Measurements from ENCODE around the gene RPL7A.

GRCh38 chr9:133305731-133306130 lies 42.3 kb upstream of the RPL7A start:
- TF ChIP-seq CTCF (IDR thresholded peaks at IDR 0.05) = no peak
- no peak for TF ChIP-seq MAX (CRISPR knock-in tag; IDR thresholded peaks at IDR 0.05)
- no peak for TF ChIP-seq FOXP4 (CRISPR knock-in tag; IDR thresholded peaks at IDR 0.05)
- no peak for TF ChIP-seq ZNF121 (CRISPR knock-in tag; IDR thresholded peaks at IDR 0.05)
- no peak for TF ChIP-seq FOXP1 (CRISPR knock-in tag; IDR thresholded peaks at IDR 0.05; ENCODE audit: borderline replicate concordance)
- no peak for TF ChIP-seq USF2 (CRISPR knock-in tag; IDR thresholded peaks at IDR 0.05)

Data from WTC11 (cell line).